Astrocyte (in vitro differentiated cells and primary cell): ENCODE data around the gene ATAD2B. TPM values are rescaled to one million over a fixed set of nuclear protein-coding genes. Genes with fewer than 3 reads are reported as not detected.

ENCODE experiments used
- DNase-seq: peaks from one replicate; pipeline ENCODE4 v3.0.0-alpha.2; 2010; ENCODE audit warnings: low read depth
- FAIRE-seq: peaks from 2 replicates; lab custom pipeline; 2011; peaks lifted over from hg19 to GRCh38; lab: Jason Lieb, UNC
- H2AFZ ChIP-seq: 2 replicates; pipeline ENCODE4 v1.6.0; 2012; ENCODE audit warnings: low read depth, low read length, inconsistent platforms
- H3K27ac ChIP-seq: 2 replicates; pipeline ENCODE4 v1.5.1; 2011; ENCODE audit warnings: low read depth, low read length, inconsistent platforms
- H3K27me3 ChIP-seq: 2 replicates; pipeline ENCODE4 v1.6.0; 2011; ENCODE audit warnings: low read length, inconsistent platforms; ENCODE audit not compliant: insufficient read depth
- H3K36me3 ChIP-seq: 2 replicates; pipeline ENCODE4 v1.5.1; 2011; ENCODE audit warnings: low read length, inconsistent platforms; ENCODE audit not compliant: insufficient read depth
- H3K4me1 ChIP-seq: 2 replicates; pipeline ENCODE4 v1.5.1; 2011; ENCODE audit warnings: low read length, inconsistent platforms; ENCODE audit not compliant: insufficient read depth
- H3K4me2 ChIP-seq: 2 replicates; pipeline ENCODE4 v1.6.0; 2012; ENCODE audit warnings: low read length, inconsistent platforms
- H3K4me3 ChIP-seq: 2 replicates; pipeline ENCODE4 v1.5.1; 2011; ENCODE audit warnings: low read depth, mild to moderate bottlenecking, low read length, inconsistent platforms; ENCODE audit not compliant: insufficient read depth
- H3K79me2 ChIP-seq: 2 replicates; pipeline ENCODE4 v1.6.0; 2012; ENCODE audit warnings: mild to moderate bottlenecking, low read length, inconsistent platforms; ENCODE audit not compliant: insufficient read depth
- H3K9ac ChIP-seq: 2 replicates; pipeline ENCODE4 v1.6.0; 2012; ENCODE audit warnings: mild to moderate bottlenecking, low read length, inconsistent platforms
- H3K9me3 ChIP-seq: 2 replicates; pipeline ENCODE4 v1.5.1; 2012; ENCODE audit warnings: low read depth, mild to moderate bottlenecking, low read length, inconsistent platforms; ENCODE audit not compliant: insufficient read depth
- H4K20me1 ChIP-seq: 2 replicates; pipeline ENCODE4 v1.6.0; 2012; ENCODE audit warnings: low read length, inconsistent platforms; ENCODE audit not compliant: insufficient read depth
- H3K27ac Mint-ChIP-seq: one replicate; pipeline ENCODE4 v1.8.0; 2021; ENCODE audit warnings: mild to moderate bottlenecking, mixed read lengths; ENCODE audit not compliant: unreplicated experiment
- H3K27me3 Mint-ChIP-seq: one replicate; pipeline ENCODE4 v1.8.0; 2021; ENCODE audit warnings: low read depth, mixed read lengths; ENCODE audit not compliant: unreplicated experiment
- H3K36me3 Mint-ChIP-seq: one replicate; pipeline ENCODE4 v1.8.0; 2021; ENCODE audit warnings: low read depth, mixed read lengths; ENCODE audit not compliant: unreplicated experiment
- H3K4me1 Mint-ChIP-seq: one replicate; pipeline ENCODE4 v1.8.0; 2021; ENCODE audit warnings: low read depth, mixed read lengths; ENCODE audit not compliant: unreplicated experiment
- H3K4me3 Mint-ChIP-seq: one replicate; pipeline ENCODE4 v1.8.0; 2021; ENCODE audit warnings: mild to moderate bottlenecking, moderate library complexity, mixed read lengths; ENCODE audit not compliant: unreplicated experiment
- H3K9me3 Mint-ChIP-seq: one replicate; pipeline ENCODE4 v1.8.0; 2021; ENCODE audit warnings: mild to moderate bottlenecking, mixed read lengths; ENCODE audit not compliant: unreplicated experiment
- CTCF ChIP-seq: IDR thresholded peaks from 2 replicates; pipeline ENCODE4 v1.5.1; 2011; ENCODE audit warnings: low read depth, mild to moderate bottlenecking, inconsistent platforms, low read length, moderate library complexity; ENCODE audit not compliant: insufficient read depth
- EZH2 ChIP-seq: IDR thresholded peaks from 2 replicates; pipeline ENCODE4 v1.6.1; 2012; ENCODE audit warnings: mild to moderate bottlenecking, low read length, inconsistent platforms; ENCODE audit not compliant: insufficient read depth
- total RNA-seq: library from RNA; stranded (reverse); gene quantifications from 2 replicates; pipeline ENCODE4 v1.2.1, GENCODE V29; 2021

ATAD2B gene
- total RNA-seq, 1 donor from 2014 or later = 12.2 TPM

GRCh38 chr2:23904215-23904614 is 22.7 kb downstream of the ATAD2B start:
- no peaks in the 10 kb centered on the region for H3K36me3 ChIP-seq
- DNase-seq (no peak), FAIRE-seq (no peak)
- peaks cover 60% of the 10 kb centered on the region for H3K79me2 ChIP-seq
- H3K27me3 ChIP-seq = no peaks in the 10 kb centered on the region
- no peak overlapping the region for H3K4me3 ChIP-seq
- Mint-ChIP-seq H3K36me3 (no peaks in the 10 kb centered on the region), H3K4me3 (no peak overlapping the region), H3K27ac (no peak overlapping the region), H3K9me3 (no peaks in the 10 kb centered on the region), H3K4me1 (peaks cover 23% of the 10 kb centered on the region), H3K27me3 (no peaks in the 10 kb centered on the region)
- H4K20me1 ChIP-seq = peaks cover 45% of the 10 kb centered on the region
- no peak overlapping the region for H3K4me2 ChIP-seq
- peaks cover 11% of the 10 kb centered on the region for H3K4me1 ChIP-seq
- no peaks in the 10 kb centered on the region for H3K9me3 ChIP-seq
- H3K27ac ChIP-seq = no peak overlapping the region
- TF ChIP-seq CTCF (no peak), EZH2 (no peak)
- H3K9ac ChIP-seq = no peak overlapping the region
- H2AFZ ChIP-seq = no peak overlapping the region

- no peak overlapping the region for H3K27ac Mint-ChIP-seq
- Histone ChIP-seq H3K4me3 (no peak overlapping the region), H4K20me1 (peaks cover 49% of the 10 kb centered on the region), H3K4me1 (peaks cover 11% of the 10 kb centered on the region), H3K27ac (no peak overlapping the region), H3K79me2 (peaks cover 68% of the 10 kb centered on the region), H3K4me2 (no peak overlapping the region), H3K27me3 (no peaks in the 10 kb centered on the region), H3K9ac (no peak overlapping the region), H3K36me3 (no peaks in the 10 kb centered on the region), H2AFZ (no peak overlapping the region), H3K9me3 (no peaks in the 10 kb centered on the region)
- no peak overlapping the region for H3K4me3 Mint-ChIP-seq
- FAIRE-seq = no peak
- H3K9me3 Mint-ChIP-seq = no peaks in the 10 kb centered on the region
- peaks cover 23% of the 10 kb centered on the region for H3K4me1 Mint-ChIP-seq
- TF ChIP-seq EZH2 = no peak
- no peak for TF ChIP-seq CTCF
- DNase-seq = no peak
- H3K36me3 Mint-ChIP-seq = no peaks in the 10 kb centered on the region
- no peaks in the 10 kb centered on the region for H3K27me3 Mint-ChIP-seq
Measured at GRCh38 chr2:23903034-23903433, 23.9 kb downstream of the ATAD2B start.

- Mint-ChIP-seq H3K27ac (no peak overlapping the region), H3K4me1 (peaks cover 23% of the 10 kb centered on the region), H3K27me3 (no peaks in the 10 kb centered on the region), H3K36me3 (no peaks in the 10 kb centered on the region), H3K4me3 (no peak overlapping the region), H3K9me3 (no peaks in the 10 kb centered on the region)
- no peak overlapping the region for H3K4me3 ChIP-seq
- peaks cover 51% of the 10 kb centered on the region for H4K20me1 ChIP-seq
- FAIRE-seq = no peak
- H3K9me3 ChIP-seq = no peaks in the 10 kb centered on the region
- no peaks in the 10 kb centered on the region for H3K36me3 ChIP-seq
- peak; percentile 63 for DNase-seq
- H3K4me2 ChIP-seq = no peak overlapping the region
- no peak overlapping the region for H3K9ac ChIP-seq
- peaks cover 76% of the 10 kb centered on the region for H3K79me2 ChIP-seq
- TF ChIP-seq EZH2 = no peak
- TF ChIP-seq CTCF = no peak
- no peaks in the 10 kb centered on the region for H3K27me3 ChIP-seq
- no peak overlapping the region for H3K27ac ChIP-seq
- no peak overlapping the region for H2AFZ ChIP-seq
- peaks cover 11% of the 10 kb centered on the region for H3K4me1 ChIP-seq
Measured at GRCh38 chr2:23901966-23902846, 24.7 kb downstream of the ATAD2B start.
